HG03575 (cell line): ENCODE measurements around the gene NPR2.

Experiments used
- ATAC-seq: cut with Tn5 transposase; IDR thresholded peaks from one replicate; pipeline ENCODE4 v1.9.1; 2021; ENCODE audit not compliant: unreplicated experiment, insufficient number of reproducible peaks, low FRiP score; ENCODE audit errors: extremely low read depth

NPR2 gene

DNA sequence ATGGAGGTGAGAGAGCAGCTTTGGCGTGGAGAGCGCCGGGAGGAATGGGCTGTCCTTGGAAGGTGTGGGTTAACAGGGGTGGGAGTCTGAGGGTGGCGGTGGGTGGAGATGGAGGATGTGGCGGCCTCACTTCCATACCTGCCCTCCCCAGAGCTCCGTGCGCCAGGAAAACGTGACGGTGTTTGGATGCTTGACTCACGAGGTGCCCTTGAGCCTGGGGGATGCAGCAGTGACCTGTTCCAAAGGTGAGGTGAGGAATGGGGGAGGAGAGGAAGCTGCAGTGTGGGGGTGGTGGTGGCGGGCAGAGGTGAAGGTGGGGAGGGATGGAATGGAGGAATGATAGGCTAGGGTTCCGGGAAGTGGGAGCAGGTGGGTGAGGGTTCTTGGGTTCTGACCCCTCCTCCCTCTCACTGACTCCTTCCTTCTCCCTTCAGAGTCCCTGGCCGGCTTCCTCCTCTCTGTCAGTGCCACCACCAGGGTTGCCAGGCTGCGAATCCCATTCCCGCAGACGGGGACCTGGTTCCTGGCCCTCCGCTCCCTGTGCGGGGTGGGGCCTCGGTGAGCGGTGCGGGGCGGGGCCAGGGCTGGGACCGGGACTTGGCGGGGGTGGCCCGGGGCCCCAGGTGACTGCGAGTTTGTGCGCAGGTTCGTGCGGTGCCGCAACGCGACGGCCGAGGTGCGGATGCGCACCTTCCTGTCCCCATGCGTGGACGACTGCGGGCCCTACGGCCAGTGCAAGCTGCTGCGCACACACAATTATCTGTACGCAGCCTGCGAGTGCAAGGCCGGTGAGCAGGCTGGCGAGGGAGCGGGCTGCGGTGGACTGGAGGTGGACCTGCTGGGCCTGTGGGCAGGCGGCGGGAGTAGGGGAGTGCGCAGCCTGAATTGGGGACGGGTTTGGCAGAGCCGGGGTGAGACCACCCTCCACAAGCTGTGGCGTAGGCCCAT is 54.7 kb downstream of the NPR2 start:
- ATAC-seq, result no peak

DNA sequence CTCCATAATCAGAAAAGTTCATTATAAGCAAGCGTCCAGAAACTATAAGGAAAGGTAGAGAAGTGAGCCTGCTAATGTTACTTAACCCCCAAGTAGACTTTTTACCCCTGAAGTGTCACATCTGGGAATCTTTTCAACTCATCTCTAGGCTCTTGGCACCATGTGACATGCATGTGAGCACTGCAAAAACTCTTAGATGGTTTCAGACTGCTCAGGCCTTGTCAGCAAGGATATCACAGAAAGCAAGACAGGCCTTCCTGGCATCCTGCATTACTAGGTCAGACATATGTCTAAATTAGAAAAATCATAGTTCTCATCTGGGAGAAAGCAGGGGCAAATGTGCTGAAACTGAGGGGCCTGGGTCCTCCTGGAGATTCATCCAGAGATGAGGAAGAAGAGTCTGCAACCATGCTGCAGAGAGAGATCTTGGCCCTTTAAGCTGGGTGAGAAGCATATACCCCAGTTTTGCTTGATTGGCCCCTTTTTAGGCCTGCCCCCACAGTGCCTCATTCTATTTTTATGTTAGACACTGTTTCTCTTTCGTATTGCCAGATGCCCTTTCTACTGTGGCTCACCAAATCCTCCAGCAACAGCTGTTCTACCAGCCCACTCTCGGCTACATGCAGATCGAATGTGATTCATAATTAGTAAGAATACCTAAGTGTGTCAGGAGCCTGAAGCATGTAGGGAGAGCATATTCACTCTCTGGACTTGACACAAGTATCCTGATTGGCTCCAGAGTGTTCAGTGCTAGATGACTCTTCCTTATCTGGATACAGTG is 56.6 kb downstream of the NPR2 start:
- peak; percentile 83 for ATAC-seq

DNA sequence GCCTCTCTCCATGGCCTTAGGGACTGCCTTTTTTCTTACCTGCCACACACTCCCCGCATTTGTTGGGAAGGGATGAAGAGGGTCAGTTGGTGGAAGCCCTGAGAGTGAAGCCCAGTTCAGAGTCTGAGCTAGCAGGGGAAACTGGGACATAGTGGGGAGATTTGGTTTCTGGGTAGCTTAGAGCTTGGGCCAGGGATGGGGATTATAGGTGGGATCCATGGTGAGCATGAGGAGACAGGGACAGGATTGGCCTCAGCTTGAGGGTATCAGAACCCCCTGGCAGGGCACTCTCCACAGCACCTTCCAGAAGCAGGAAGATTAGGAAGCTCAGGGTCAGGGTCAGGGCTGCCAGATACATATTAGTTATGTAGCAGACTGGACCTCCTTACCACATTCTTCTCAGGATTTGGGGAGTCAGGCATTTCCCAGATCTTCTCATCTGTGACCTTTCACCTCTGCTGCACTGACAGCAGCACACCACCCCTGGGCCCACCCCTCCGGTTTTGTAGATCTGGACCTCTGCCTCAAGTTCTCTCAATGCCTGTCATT is 61.0 kb downstream of the NPR2 start:
- no peak for ATAC-seq

DNA sequence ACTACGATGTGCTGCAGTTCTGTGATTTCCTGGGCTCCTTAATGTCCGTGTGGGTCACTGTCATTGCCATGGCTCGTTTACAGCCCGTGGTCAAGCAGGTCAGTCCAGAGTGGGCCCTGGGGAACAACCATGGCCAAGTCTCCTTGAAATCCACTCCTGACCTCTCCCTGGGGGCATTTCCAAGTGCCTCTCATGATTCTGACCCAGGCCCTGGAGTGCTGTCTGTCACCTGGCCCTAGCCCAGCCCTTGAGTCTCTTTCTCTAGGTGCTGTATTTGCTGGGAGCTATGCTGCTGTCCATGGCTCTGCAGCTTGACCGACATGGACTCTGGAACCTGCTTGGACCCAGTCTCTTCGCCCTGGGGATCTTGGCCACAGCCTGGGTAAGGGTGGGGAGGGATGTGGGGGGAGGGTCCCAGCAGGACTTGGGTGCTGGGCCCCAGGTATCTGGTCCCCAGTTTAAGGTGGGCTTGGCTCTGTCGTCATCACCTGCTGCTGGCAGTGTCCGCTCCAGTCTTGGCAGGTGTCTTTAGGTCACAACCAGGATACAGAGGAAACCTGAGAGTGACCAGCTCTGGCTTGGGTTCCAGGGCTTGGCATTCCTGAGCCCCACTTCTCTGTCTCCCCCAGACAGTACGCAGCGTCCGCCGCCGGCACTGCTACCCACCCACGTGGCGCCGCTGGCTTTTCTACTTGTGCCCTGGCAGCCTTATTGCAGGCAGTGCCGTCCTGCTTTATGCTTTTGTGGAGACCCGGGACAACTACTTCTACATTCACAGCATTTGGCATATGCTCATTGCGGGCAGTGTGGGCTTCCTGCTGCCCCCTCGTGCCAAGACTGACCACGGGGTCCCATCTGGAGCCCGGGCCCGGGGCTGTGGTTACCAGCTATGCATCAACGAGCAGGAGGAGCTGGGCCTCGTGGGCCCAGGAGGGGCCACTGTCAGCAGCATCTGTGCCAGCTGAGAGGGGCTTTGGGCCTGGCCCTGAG is 61.8 kb downstream of the NPR2 start:
- no peak for ATAC-seq

DNA sequence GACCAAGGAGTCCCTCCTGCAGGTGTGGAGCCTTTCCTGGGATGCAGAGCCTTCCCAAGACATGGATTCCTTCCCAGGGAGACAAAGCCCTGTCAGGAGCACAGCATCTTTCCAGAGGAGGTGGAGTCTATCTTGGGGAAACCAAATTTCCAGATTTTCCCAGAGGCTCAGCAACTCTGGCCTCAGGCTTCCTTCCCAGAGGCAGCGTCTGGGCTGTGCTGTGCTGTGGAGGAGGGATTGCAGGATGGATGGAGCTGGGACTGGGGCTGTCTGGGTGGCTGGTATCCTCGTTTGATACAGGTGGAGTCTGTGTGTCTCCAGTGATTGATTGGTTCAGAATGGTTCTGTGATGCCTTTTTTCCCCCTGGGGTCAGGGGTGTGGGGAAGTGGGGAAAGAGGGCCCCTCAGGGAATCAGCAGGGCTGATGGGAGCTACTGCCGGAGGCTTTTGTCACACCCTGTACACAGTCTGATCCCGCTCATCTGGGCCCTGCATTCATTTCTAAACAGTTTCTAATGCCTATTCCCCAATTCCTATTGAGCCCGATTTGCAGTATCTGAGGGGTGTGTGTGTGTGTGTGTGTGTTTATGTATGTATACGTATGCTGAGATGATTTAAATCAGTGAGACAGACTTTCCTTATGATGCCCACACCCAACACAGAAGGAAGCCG is 62.8 kb downstream of the NPR2 start:
- no peak for ATAC-seq

DNA sequence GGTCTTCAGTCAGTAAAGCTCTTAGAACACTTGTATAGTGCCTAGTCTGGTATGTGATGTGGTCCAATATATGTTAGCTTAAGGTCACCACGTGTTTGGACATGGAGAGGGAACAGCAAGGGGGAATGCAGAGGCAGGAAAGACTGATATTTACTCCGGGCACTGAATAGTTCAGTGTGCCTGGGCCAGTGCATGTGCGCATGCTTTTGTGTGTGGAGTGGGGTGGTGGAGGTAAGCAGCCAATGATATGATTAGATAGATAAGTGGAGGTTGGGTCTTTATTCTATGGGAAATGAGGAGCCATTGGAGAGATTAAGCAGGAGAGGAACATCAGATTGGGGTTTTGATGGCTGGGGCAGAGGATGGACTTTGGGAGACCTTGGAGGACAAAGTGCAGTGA is 64.8 kb downstream of the NPR2 start:
- no peak for ATAC-seq

DNA sequence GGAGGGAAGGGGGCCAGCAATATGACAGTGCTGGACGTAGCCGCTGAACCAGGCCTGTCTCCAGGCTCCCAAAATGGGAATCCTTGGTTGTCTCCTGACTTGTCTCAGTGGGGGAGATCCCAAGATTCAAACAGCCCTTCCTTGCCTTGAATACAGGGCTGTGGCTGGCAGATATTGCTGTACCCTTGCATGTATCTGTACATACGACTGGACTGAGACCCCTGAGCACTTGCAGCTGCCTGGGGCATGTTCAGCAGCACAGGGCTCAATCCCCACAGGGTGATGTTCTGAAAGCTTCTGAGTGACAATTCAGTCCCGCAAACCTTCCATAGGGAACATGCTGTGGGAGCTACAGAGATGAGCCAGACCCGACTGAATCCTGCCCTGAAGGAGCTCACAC is 65.5 kb downstream of the NPR2 start:
- ATAC-seq, result no peak

DNA sequence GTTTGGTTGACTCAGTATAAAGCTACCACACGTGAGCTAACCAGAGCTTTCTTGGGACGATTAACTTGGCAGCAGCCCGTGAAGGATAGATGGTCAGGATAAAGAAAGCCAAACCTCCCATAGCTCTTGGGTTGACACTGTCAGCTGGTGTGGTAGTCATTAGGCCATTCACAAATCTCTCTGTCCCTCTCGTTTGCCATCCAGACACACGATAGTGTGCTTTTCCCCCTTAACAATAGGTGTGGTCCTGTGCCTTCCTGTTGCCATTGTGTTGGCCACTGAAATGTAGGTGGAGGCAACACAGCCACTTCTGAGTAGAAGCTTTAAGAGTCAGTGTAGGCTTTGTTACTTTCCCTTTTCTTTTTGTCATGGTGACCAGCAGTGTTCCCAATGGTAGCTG is 67.1 kb downstream of the NPR2 start:
- ATAC-seq, result no peak
